Parathyroid adenoma (tissue), 2 donors: Measurements from ENCODE around the gene IGF2BP2.

Experiments used
- H2AFZ ChIP-seq: fragments of 300-600 bp; sonication (generic); one replicate; pipeline ENCODE4 v1.7.0; 2017; ENCODE audit warnings: antibody characterized with exemption, mild to moderate bottlenecking
- H3K27ac ChIP-seq: fragments of 300-600 bp; sonication (generic); one replicate; pipeline ENCODE4 v1.7.0; 2017
- H3K27me3 ChIP-seq: fragments of 300-600 bp; sonication (generic); one replicate; pipeline ENCODE4 v1.7.0; 2017; ENCODE audit warnings: low read length; ENCODE audit not compliant: control insufficient read depth, insufficient read depth
- H3K36me3 ChIP-seq: fragments of 300-600 bp; sonication (generic); one replicate; pipeline ENCODE4 v1.7.0; 2017; ENCODE audit warnings: low read length; ENCODE audit not compliant: control insufficient read depth, insufficient read depth
- H3K4me1 ChIP-seq: fragments of 300-600 bp; sonication (generic); one replicate; pipeline ENCODE4 v1.7.0; 2017; ENCODE audit warnings: control low read depth
- H3K4me2 ChIP-seq: fragments of 300-600 bp; sonication (generic); one replicate; pipeline ENCODE4 v1.7.0; 2017; ENCODE audit warnings: low read length
- H3K4me3 ChIP-seq: fragments of 300-600 bp; sonication (generic); one replicate; pipeline ENCODE4 v1.7.0; 2017; ENCODE audit warnings: low read depth, low read length
- H3K79me2 ChIP-seq: fragments of 300-600 bp; sonication (generic); one replicate; pipeline ENCODE4 v1.7.0; 2017; ENCODE audit warnings: control low read depth
- H3K9ac ChIP-seq: fragments of 300-600 bp; sonication (generic); one replicate; pipeline ENCODE4 v1.7.0; 2017; ENCODE audit warnings: mild to moderate bottlenecking
- H3K9me3 ChIP-seq: fragments of 300-600 bp; sonication (generic); one replicate; pipeline ENCODE4 v1.7.0; 2017; ENCODE audit warnings: low read length; ENCODE audit not compliant: control insufficient read depth
- TF ChIP-seq, protein P1 (sequence below): fragments of 300-600 bp; sonication (generic); IDR thresholded peaks from one replicate; pipeline ENCODE4 v1.7.0; 2017; ENCODE audit warnings: antibody characterized with exemption, mild to moderate bottlenecking
- donor health status: primary hyperparathyroidism.

IGF2BP2 gene

GRCh38 chr3:185709251-185709955, 115.4 kb downstream of the IGF2BP2 start:
- no peak overlapping the region for H2AFZ ChIP-seq
- no peak overlapping the region for H3K27ac ChIP-seq
- H3K9ac ChIP-seq: no peak overlapping the region
- H3K36me3 ChIP-seq: no peaks in the 10 kb centered on the region
- H3K4me2 ChIP-seq: no peak overlapping the region
- no peaks in the 10 kb centered on the region for H3K9me3 ChIP-seq
- H3K4me1 ChIP-seq: no peaks in the 10 kb centered on the region
- no peak overlapping the region for H3K4me3 ChIP-seq
- no peaks in the 10 kb centered on the region for H3K27me3 ChIP-seq
- TF ChIP-seq, protein P1, sequence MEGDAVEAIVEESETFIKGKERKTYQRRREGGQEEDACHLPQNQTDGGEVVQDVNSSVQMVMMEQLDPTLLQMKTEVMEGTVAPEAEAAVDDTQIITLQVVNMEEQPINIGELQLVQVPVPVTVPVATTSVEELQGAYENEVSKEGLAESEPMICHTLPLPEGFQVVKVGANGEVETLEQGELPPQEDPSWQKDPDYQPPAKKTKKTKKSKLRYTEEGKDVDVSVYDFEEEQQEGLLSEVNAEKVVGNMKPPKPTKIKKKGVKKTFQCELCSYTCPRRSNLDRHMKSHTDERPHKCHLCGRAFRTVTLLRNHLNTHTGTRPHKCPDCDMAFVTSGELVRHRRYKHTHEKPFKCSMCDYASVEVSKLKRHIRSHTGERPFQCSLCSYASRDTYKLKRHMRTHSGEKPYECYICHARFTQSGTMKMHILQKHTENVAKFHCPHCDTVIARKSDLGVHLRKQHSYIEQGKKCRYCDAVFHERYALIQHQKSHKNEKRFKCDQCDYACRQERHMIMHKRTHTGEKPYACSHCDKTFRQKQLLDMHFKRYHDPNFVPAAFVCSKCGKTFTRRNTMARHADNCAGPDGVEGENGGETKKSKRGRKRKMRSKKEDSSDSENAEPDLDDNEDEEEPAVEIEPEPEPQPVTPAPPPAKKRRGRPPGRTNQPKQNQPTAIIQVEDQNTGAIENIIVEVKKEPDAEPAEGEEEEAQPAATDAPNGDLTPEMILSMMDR: no peak
- peaks cover 3% of the 10 kb centered on the region for H3K79me2 ChIP-seq

- Histone ChIP-seq H3K36me3 (no peaks in the 10 kb centered on the region), H3K27me3 (no peaks in the 10 kb centered on the region), H3K79me2 (peaks cover 3% of the 10 kb centered on the region), H3K4me2 (no peak overlapping the region), H3K9me3 (no peaks in the 10 kb centered on the region), H3K27ac (no peak overlapping the region), H3K4me3 (no peak overlapping the region), H3K9ac (no peak overlapping the region), H3K4me1 (no peaks in the 10 kb centered on the region), H2AFZ (no peak overlapping the region)
- TF ChIP-seq, protein P1: no peak
Observed at GRCh38 chr3:185708392-185708791, 116.5 kb downstream of the IGF2BP2 start.

- Histone ChIP-seq H3K4me1 (peaks cover 10% of the 10 kb centered on the region), H3K27ac (no peak overlapping the region), H3K9me3 (no peaks in the 10 kb centered on the region), H3K9ac (no peak overlapping the region), H3K27me3 (no peaks in the 10 kb centered on the region), H2AFZ (no peak overlapping the region), H3K36me3 (no peaks in the 10 kb centered on the region), H3K4me3 (no peak overlapping the region), H3K4me2 (no peak overlapping the region), H3K79me2 (peaks cover 3% of the 10 kb centered on the region)
- TF ChIP-seq, protein P1: no peak
Observed at GRCh38 chr3:185705498-185705897, 119.3 kb downstream of the IGF2BP2 start.

DNA sequence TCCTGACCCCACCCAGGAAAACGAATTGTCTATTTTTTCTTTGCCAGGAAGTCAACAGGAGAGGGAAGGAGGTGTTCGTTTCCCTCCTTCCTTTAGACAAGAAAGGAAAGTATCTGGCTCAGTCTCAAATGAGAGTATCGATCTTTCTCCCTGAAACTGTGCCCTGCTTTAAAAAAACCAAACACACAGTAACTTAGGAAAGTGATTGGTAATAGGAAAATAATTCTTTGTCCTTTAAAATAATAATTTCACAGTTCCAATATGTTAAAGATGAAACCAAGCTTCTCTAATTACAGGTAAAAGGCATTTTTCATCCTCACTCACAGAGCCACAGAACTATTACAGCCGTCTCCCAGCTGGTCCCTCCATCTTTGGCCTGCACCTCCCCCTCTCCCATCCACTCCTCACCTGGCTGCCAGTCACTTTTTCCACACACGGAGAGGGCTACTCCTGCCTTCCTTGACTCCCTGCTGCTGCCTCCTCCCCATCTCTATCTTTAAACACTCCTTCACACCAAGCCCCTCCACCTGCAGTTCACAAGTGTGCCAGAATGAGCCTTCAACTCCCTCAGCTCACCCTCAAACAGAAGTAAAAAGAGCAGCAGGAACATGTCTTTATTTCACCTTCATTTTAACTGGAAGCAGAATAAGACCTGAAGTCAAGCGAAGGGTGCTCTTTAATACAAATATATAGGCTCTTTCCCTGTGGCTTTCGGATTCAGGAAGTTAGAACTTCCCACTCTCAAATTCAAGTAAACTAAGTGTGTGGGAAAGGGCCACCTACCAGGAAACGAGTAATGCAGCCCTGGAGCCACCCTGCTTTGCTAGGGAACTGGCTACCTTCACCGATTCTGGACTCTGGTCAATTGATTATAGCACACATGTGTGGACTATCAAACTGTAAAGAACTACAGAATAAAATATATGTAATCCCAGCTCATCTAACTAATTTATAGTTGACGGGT, 122.3 kb downstream of the IGF2BP2 start:
- Histone ChIP-seq H3K9ac (no peak overlapping the region), H3K4me2 (no peak overlapping the region), H3K9me3 (no peaks in the 10 kb centered on the region), H3K36me3 (no peaks in the 10 kb centered on the region), H3K4me1 (peaks cover 10% of the 10 kb centered on the region), H3K79me2 (no peaks in the 10 kb centered on the region), H3K27ac (peak overlapping the region; percentile 25), H2AFZ (peak overlapping the region; percentile 58), H3K27me3 (no peaks in the 10 kb centered on the region), H3K4me3 (no peak overlapping the region)
- TF ChIP-seq, protein P1: no peak
